Loucy (cell line): ENCODE data around the gene CTDSPL.

Experiments used
- H2AFZ ChIP-seq: fragments of 200-600 bp; sonication (generic); 2 replicates; pipeline ENCODE4 v1.6.0; 2016; ENCODE audit warnings: antibody characterized with exemption, mild to moderate bottlenecking, low read length, moderate library complexity
- H3F3A ChIP-seq: fragments of 200-600 bp; 2 replicates; pipeline ENCODE4 v1.6.0; 2016; ENCODE audit warnings: antibody characterized with exemption, low read depth, mild to moderate bottlenecking
- H3K27me3 ChIP-seq: fragments of 200-600 bp; sonication (generic); 2 replicates; pipeline ENCODE4 v1.6.1; 2014; ENCODE audit warnings: low read length, mild to moderate bottlenecking; ENCODE audit not compliant: insufficient read depth, poor library complexity, severe bottlenecking
- H3K36me3 ChIP-seq: fragments of 200-600 bp; sonication (generic); 2 replicates; pipeline ENCODE4 v1.6.1; 2016; ENCODE audit warnings: low read length; ENCODE audit not compliant: insufficient read depth
- H3K4me1 ChIP-seq: fragments of 200-600 bp; sonication (generic); 2 replicates; pipeline ENCODE4 v1.5.1; 2014; ENCODE audit warnings: low read length, mild to moderate bottlenecking; ENCODE audit not compliant: insufficient read depth, poor library complexity, severe bottlenecking
- H3K4me2 ChIP-seq: fragments of 200-600 bp; sonication (generic); 2 replicates; pipeline ENCODE4 v1.6.0; 2014; ENCODE audit warnings: antibody characterized with exemption, low read length, low read depth, mild to moderate bottlenecking; ENCODE audit not compliant: poor library complexity, severe bottlenecking
- H3K4me3 ChIP-seq: fragments of 200-600 bp; sonication (generic); 2 replicates; pipeline ENCODE4 v1.5.1; 2014; ENCODE audit warnings: low read length, mild to moderate bottlenecking, mixed read lengths; ENCODE audit not compliant: poor library complexity, severe bottlenecking
- H3K79me2 ChIP-seq: fragments of 200-600 bp; sonication (generic); 2 replicates; pipeline ENCODE4 v1.6.1; 2014; ENCODE audit warnings: low read length; ENCODE audit not compliant: insufficient read depth
- H3K9ac ChIP-seq: fragments of 200-600 bp; sonication (generic); 2 replicates; pipeline ENCODE4 v1.6.0; 2014; ENCODE audit warnings: mild to moderate bottlenecking, low read depth, low read length, moderate library complexity; ENCODE audit not compliant: poor library complexity, severe bottlenecking
- H3K9me2 ChIP-seq: fragments of 200-600 bp; sonication (generic); replicated peaks from 2 replicates; pipeline ENCODE4 v1.6.1; 2016; ENCODE audit warnings: low read depth, low read length, mixed read lengths
- H3K9me3 ChIP-seq: fragments of 200-600 bp; sonication (generic); 2 replicates; pipeline ENCODE4 v1.6.1; 2014; ENCODE audit warnings: mild to moderate bottlenecking, antibody characterized with exemption, low read length, low read depth; ENCODE audit not compliant: insufficient read depth
- H4K20me1 ChIP-seq: fragments of 200-600 bp; sonication (generic); 2 replicates; pipeline ENCODE4 v1.6.0; 2014; ENCODE audit warnings: antibody characterized with exemption, low read length, mild to moderate bottlenecking; ENCODE audit not compliant: insufficient read depth, poor library complexity, severe bottlenecking
- EZH2phosphoT487 ChIP-seq: fragments of 200-600 bp; IDR thresholded peaks from 2 replicates; pipeline ENCODE4 v1.6.1; 2018; ENCODE audit warnings: antibody characterized with exemption, mild to moderate bottlenecking, moderate library complexity, borderline replicate concordance
- TF ChIP-seq, protein P1 (sequence below): fragments of 200-600 bp; sonication (generic); conservative IDR thresholded peaks from 2 replicates; pipeline ENCODE4 v1.5.1; 2014; ENCODE audit warnings: mild to moderate bottlenecking, antibody characterized with exemption, low read length

CTDSPL gene

DNA sequence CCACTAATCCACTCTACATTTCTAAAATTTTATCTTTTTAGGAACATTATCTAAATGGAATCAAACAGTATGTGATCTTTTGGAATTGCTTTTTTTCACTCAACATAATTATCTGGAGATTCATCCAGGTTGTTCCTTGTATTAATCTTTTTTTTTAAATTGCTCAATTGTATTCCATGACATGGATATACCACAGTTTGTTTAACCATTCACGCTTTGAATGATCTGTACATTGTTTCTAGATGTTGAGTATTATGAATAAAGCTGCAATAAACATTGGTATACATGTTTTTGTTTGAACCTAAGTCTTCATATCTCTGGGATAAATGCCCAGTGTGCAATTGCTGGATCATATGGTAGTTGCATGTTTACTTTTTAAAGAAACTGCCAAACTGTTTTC is 5.5 kb downstream of the CTDSPL start:
- Histone ChIP-seq H3K4me3 (no peak overlapping the region), H3K79me2 (no peaks in the 10 kb centered on the region; the same call in 1 of the 2 replicates), H3F3A (0 out of 2 replicates have a peak, but pooled peaks cover 7% of the 10 kb centered on the region), H3K9me2 (no peaks in the 10 kb centered on the region), H3K9me3 (peaks cover 13% of the 10 kb centered on the region), H3K4me2 (no peak overlapping the region), H2AFZ (no peak overlapping the region), H3K36me3 (peaks cover 4% of the 10 kb centered on the region; the same call in 1 of the 2 replicates), H4K20me1 (no peaks in the 10 kb centered on the region), H3K4me1 (peaks cover 5% of the 10 kb centered on the region), H3K9ac (no peak overlapping the region), H3K27me3 (no peaks in the 10 kb centered on the region)
- TF ChIP-seq, protein P1, sequence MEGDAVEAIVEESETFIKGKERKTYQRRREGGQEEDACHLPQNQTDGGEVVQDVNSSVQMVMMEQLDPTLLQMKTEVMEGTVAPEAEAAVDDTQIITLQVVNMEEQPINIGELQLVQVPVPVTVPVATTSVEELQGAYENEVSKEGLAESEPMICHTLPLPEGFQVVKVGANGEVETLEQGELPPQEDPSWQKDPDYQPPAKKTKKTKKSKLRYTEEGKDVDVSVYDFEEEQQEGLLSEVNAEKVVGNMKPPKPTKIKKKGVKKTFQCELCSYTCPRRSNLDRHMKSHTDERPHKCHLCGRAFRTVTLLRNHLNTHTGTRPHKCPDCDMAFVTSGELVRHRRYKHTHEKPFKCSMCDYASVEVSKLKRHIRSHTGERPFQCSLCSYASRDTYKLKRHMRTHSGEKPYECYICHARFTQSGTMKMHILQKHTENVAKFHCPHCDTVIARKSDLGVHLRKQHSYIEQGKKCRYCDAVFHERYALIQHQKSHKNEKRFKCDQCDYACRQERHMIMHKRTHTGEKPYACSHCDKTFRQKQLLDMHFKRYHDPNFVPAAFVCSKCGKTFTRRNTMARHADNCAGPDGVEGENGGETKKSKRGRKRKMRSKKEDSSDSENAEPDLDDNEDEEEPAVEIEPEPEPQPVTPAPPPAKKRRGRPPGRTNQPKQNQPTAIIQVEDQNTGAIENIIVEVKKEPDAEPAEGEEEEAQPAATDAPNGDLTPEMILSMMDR = no peak
- TF ChIP-seq EZH2phosphoT487 = no peak

DNA sequence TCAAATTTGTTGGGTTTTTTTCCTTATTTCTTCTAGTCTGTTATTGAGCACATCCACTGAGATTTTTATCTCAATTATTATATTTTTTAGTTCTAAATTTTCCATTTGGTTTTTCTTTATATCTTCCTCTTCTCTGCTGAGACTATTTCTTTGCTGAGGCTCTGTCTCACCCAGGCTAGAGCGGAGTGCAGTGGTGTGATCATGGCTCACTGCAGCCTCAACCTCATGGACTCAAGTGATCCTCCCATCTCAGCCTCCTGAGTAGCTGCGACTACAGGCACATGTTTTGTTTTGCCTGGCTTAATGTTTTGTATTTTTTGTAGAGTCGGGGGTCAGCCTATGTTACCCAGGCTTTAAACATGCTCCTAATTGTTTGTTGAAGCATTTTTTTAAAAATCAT is 10.2 kb downstream of the CTDSPL start:
- no peak overlapping the region for H3K4me2 ChIP-seq
- peaks cover 8% of the 10 kb centered on the region for H3K4me1 ChIP-seq
- H2AFZ ChIP-seq = no peak overlapping the region
- H3K9me2 ChIP-seq = no peaks in the 10 kb centered on the region
- no peak overlapping the region for H3K4me3 ChIP-seq
- no peak overlapping the region for H3K9ac ChIP-seq
- H3K27me3 ChIP-seq = no peaks in the 10 kb centered on the region
- no peaks in the 10 kb centered on the region for H3K79me2 ChIP-seq
- TF ChIP-seq, protein P1 = no peak
- no peak for TF ChIP-seq EZH2phosphoT487
- H3K36me3 ChIP-seq = peaks cover 4% of the 10 kb centered on the region; the same call in 1 of the 2 replicates
- H3F3A ChIP-seq = no peaks in the 10 kb centered on the region
- H3K9me3 ChIP-seq = peaks cover 15% of the 10 kb centered on the region
- H4K20me1 ChIP-seq = no peaks in the 10 kb centered on the region

DNA sequence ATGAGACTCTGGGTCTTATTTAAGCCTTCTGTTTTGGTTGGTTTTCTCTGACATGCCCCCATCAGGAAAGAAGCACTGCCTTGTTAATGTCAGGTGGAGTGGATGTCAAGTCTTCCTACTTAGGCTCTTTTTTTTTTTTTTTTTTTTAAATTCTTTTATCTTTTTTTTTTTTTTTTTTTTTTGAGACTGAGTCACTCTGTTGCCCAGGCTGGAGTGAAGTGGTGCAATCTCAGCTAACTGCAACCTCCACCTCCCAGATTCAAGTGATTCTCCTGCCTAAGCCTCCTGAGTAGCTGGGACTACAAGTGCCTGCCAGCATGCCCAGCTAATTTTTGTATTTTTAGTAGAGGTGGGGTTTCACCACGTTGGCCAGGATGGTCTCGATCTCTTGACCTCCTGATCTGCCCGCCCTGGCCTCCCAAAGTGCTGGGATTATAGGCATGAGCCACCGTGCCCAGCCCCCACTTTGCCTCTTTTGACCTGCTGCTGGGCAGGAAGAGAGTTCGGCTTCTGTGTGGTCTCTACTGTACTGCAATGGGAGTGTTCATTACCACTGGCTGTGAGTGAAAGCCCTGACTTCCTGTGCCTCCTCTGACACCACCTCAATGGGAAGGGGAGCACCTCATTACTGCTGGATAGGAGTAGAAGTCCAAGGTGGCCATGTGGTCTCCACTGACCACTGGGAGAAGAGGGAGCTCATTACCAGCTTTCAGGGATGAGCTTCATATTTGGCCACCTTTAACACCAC is 10.9 kb downstream of the CTDSPL start:
- H3F3A ChIP-seq = no peaks in the 10 kb centered on the region
- peak overlapping the region; percentile 20 for H3K4me3 ChIP-seq
- peak overlapping the region; percentile 46 for H3K4me2 ChIP-seq
- no peaks in the 10 kb centered on the region for H3K9me2 ChIP-seq
- H3K9me3 ChIP-seq = peaks cover 15% of the 10 kb centered on the region
- TF ChIP-seq EZH2phosphoT487 = no peak
- TF ChIP-seq, protein P1 = no peak
- no peaks in the 10 kb centered on the region for H4K20me1 ChIP-seq
- H2AFZ ChIP-seq = no peak overlapping the region
- H3K4me1 ChIP-seq = peaks cover 8% of the 10 kb centered on the region
- H3K27me3 ChIP-seq = no peaks in the 10 kb centered on the region
- no peaks in the 10 kb centered on the region for H3K79me2 ChIP-seq
- H3K36me3 ChIP-seq = peaks cover 4% of the 10 kb centered on the region; the same call in 1 of the 2 replicates
- H3K9ac ChIP-seq = no peak overlapping the region
